GM12875 (cell line): ENCODE data around the gene PTRH1.

ENCODE experiments used
- H3K4me3 ChIP-seq: one replicate; pipeline ENCODE4 v1.5.1; 2011; ENCODE audit warnings: low read depth, low read length, control low read depth
- CTCF ChIP-seq: IDR thresholded peaks from 2 replicates; pipeline ENCODE4 v1.5.1; 2011; ENCODE audit warnings: low read depth, mild to moderate bottlenecking, control low read depth, inconsistent platforms, low read length, moderate library complexity, borderline replicate concordance; ENCODE audit not compliant: insufficient read depth

Gene PTRH1

GRCh38 chr9:127693697-127694096 is 21.8 kb downstream of the PTRH1 start:
- TF ChIP-seq CTCF = no peak
- no peak overlapping the region for H3K4me3 ChIP-seq

GRCh38 chr9:127693143-127693542 is 22.3 kb downstream of the PTRH1 start:
- no peak for TF ChIP-seq CTCF
- H3K4me3 ChIP-seq = no peak overlapping the region

GRCh38 chr9:127692071-127692470 is 23.4 kb downstream of the PTRH1 start:
- no peak overlapping the region for H3K4me3 ChIP-seq
- no peak for TF ChIP-seq CTCF

- no peak for TF ChIP-seq CTCF
- H3K4me3 ChIP-seq = no peak overlapping the region
These were observed 24.7 kb downstream of the PTRH1 start for GRCh38 chr9:127690735-127691134.

GRCh38 chr9:127689329-127690000 is 26.0 kb downstream of the PTRH1 start:
- H3K4me3 ChIP-seq = no peak overlapping the region

GRCh38 chr9:127686461-127687393 is 28.7 kb downstream of the PTRH1 start:
- no peak for TF ChIP-seq CTCF
- H3K4me3 ChIP-seq = no peak overlapping the region

More at GRCh38 chr9:127689329-127690000, 26.0 kb downstream of the PTRH1 start:
- TF ChIP-seq CTCF = no peak
